HG02870 (cell line): ENCODE measurements around the gene RAPGEF1.
"Not testable (repeated sequence)": the region's sequence is repeated elsewhere in the genome, so short reads cannot be mapped to it uniquely, and the experiment has no call there.

Source experiments
- ATAC-seq: cut with Tn5 transposase; IDR thresholded peaks from one replicate; pipeline ENCODE4 v1.9.1; 2021; ENCODE audit warnings: mild to moderate bottlenecking, moderate library complexity; ENCODE audit not compliant: unreplicated experiment

RAPGEF1 gene

DNA sequence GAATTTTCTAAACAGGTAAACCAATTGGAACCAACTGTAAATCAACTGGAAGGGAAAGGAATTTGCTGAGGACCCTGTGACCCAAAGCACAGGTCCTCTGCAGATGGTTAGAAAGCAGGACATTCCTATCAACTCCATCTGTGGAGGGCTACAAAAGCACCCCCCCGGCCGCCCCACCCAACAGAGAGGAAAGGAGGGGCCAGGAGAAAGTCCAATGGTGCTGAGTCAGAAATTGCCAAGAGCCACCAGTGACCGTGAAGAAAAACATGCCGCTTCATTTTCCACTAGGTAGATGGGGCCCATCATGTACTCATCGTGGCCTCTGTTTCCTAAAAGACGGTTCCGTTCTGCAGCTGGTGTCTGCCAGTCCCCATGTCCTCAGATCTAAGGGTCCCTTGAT lies 66.3 kb downstream of the RAPGEF1 start:
- ATAC-seq: no peak

DNA sequence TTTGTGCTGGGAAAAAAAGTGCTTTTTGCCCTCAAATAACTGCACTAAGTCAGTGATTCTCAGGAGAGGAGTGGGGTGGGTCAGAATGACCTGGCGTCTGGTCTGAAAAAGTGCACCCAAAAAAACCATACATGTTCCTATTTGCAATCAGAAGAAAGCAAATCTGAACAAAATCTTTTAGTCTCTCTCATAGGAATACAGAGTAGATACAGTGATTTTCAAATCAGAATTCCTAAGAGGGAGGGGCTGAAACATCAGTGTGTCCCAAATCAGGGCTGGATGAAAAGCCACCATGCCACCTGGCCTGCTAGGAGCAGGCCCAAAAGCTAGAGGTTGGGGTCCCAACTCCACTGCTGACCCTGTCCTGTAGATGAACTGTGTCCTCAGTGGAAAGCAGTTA lies 66.8 kb downstream of the RAPGEF1 start:
- no peak for ATAC-seq

DNA sequence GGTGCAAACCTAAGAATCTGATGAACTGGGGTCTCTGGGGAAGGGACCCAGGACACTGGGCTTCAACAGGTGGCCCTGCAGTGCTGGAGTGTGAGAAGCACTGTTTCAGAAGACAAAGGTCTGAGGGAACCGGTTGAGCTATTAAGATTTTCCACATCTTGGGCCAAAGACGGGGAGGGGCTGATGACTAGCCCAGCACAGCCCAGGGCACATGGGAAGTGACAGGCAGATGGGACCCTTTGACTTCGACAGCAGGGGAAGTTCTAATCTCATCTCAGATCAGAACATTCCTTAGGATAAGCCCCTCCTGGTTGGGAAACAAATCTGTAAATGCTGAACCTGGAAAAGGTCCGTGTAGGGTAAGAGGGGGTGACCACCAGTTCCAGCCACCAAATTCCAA lies 67.4 kb downstream of the RAPGEF1 start:
- ATAC-seq: no peak

DNA sequence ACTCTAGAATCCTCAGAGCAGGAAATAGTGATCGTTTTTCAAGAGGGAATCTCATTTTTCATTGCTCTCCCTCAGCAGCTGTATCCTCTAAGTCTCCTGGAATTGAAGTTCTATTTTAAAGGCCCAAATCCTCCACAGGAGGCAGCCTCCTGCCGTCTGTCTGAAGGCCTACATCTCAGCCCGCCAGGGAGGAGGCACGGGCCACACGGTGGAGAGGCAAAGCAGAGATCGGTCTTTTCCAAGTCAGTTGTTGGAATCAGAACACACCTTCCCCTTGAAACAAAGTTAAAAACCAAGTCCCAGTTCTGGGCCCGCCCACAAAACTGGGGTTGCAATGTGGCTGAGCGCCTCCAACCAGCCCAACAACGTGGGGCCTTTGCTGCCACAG lies 68.7 kb downstream of the RAPGEF1 start:
- no peak for ATAC-seq

DNA sequence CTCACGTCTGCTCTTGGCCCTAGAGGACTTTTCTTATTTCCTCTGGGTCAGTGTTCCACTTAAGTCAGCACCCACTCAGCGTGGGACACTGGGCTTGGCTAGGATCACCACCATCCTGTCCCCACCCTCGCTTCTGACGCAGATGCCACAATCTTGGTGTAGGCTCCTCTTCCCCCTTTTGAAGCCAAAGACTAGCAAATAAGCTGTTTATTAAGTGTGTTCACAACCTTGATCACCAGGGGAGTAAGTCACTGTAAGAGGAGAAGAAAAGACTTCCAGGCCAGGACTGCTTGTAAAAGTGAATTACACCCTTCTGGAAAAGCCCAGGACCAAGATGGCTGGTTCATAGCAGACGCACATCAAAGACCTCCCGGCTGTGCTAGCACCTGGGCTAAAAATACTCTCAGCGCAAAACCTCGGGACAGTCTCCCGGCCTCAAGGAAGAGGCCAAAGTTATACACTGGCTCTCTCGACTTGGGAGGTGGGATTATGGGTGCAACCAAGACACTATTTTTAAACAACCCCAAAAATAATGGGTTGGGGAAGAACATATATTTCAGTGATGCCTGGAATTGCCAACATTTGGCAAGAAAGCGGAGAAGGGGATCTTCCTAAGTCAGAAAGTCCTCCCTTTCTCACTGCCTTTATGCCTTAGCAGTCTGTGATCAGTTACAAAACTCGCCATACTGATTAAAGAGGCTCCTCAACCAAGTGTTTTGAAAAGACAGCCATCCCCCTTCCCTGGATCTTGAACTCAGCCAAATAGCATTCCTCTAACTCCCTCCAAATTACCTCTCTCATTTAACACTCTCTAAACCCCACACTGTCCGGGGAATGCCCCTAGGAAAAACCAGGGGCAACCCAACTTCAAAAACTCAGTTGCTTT lies 69.4 kb downstream of the RAPGEF1 start:
- ATAC-seq: no peak

DNA sequence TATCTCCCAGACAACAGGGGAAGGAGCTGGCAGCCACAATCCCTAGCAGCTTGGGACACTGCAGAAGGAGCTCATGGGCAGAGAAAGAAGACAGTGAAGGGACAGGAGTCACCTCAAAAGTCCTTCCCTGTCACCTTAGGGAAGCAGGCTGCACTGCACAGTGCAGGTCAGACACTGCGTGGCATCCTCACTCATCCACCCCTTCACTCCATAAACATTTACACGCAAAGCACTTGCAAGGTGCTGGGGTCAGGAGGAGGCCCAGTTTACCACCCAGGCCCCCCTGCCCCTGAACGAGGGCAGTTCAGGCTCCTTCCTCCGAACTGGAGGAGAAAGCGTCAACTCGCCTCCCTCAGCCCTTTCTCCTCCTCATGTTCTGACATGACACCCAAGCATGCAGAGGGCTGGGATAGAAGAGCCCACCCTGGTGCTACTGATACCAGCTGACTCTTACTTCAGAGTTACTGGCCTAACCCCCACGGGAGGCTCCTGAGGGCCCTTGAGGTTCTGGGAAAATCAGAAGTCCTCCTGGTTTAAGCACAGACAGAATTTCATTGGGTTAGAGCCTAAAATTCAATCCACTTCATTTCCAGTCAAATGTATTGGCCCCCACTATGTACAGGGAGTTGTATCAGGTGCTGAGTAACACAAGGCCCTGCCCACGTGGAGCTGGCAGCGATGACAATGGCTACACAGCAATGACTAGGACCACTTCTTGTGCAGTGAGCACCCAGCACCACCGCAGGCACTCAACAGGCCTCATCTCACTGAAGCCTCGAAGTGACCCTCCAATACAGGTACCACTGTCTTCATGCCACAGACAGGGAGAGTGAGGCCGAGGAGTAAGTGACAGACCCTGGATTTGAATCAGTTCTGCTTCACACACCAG lies 70.4 kb downstream of the RAPGEF1 start:
- no peak for ATAC-seq

DNA sequence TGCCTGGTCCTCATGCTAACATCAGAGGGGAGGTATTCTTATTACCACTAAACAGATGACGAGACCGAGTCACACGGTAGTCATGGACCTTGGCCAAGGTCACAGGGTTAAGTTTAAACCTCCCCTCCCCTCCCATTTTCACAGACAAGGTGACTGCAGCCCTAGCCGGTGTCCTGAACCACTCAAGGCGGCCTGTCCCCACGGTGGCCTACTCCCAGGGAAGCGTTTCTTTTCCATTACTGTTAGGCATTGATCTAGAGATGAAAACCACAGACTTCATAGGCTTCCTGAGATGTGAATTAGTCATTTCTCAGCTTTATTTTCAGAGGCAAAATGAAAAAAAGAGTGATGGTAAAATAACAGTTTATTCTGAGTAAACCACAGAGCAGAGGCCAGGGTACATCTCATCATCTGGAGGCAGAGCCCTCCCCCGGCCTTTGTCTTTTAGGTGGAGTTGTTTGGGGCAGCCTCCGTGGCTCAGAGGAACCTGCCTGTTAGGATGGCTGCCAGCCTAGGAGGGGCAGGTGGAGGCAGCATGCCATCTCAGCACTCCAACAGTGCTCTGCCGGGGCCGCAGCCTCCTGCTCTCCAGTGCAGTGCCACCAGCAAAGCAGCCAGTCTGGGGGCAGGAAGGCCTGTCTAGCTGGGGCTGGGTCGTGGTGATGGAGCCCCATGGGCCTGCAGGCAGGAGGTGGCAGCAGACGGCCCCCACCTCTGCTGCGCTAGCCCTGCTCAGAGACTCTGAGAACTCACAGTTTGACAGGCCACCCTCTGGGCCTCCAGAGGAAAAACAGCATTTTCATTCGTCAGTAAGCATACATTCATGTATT lies 71.2 kb downstream of the RAPGEF1 start:
- peak; percentile 50 for ATAC-seq

DNA sequence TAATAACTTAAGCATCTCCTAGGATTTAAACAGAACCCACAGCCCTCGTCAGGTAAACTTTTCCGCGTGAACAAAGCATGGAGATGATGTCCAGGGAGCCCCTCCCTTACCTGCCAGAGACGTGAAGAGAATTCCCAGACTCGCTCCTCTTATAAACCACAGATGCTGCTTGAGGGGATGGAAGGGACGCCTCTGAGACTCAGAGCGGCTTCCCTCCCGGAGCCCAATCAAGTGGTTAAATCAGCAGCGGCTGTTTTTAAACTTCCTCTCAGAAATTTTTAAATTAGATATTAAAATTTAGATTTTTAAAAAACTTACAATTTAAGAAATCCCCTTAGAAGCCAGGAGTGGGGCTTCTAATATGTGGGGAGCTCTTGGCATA lies 71.8 kb downstream of the RAPGEF1 start:
- ATAC-seq: no peak

DNA sequence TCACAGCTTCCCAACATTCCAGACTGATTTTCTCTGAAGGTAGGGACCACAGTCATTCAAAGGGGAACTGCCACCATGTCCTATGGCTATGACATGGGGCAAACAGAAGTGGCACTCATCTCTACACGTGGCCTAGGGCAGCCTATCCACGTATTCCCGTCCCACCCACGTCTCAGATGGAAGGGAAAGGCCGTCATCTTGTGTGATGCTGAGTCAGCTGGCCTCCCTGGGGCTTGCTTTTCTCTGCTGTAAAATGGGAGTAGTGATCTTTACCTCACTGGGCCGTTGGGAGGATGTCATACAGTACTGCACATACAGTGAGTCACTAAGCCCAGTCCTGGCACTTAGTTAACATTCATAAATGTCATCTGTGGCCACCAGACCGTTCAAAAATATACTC lies 72.3 kb downstream of the RAPGEF1 start:
- ATAC-seq: no peak

DNA sequence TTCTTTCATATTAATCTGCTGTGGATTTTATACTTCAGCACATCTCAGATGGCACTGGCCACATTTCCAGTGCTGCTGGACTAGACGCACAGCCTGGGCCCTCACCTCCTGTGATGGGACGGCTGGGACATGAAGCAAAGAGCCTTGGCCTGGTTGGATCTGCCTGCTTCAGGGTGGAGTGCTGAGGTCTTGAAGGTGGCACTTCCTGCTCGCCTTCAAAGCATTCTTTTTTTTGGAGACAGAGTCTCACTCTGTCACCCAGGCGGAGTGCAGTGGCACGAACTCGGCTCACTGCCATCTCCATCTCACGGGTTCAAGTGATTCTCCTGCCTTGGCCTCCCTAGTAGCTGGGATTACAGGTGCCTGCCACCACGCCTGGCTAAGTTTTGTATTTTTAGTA lies 73.1 kb downstream of the RAPGEF1 start:
- ATAC-seq: no peak

DNA sequence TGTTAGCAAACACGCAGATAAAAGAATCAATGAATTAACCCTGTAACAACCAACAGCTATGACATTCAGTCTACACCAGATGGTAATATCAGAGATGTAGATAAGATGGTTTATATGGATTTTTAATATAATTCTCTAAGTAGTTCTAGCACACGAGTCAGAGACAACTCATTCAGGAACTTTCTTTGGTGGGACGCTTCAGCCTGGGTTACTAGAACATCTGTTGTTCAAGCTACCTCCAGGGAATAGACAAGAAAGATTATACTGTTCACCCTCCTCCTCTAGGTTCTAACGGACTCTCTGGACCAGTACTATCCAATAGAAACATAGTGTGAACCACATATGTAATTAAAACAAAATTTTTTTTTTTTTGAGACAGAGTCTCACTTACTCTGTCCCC lies 73.8 kb downstream of the RAPGEF1 start:
- ATAC-seq: no peak

DNA sequence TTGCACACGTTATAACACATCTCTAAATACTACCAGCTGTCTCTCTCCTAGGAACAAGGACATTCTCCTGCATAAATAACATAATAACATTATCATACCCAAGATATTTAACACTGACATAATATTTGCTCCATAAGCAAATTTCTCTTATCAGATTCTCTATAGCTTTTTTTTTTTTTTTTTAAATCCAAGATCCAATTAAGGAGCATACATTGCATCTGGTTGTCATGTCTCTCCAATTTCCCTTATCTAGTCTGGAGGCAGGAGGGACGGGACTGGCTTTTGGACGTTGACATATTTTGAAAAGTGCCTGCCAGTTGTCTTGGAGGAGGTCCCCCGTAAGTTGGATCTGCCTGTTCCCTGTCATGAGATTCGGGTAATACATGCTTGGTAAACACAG lies 76.6 kb downstream of the RAPGEF1 start:
- no peak for ATAC-seq

DNA sequence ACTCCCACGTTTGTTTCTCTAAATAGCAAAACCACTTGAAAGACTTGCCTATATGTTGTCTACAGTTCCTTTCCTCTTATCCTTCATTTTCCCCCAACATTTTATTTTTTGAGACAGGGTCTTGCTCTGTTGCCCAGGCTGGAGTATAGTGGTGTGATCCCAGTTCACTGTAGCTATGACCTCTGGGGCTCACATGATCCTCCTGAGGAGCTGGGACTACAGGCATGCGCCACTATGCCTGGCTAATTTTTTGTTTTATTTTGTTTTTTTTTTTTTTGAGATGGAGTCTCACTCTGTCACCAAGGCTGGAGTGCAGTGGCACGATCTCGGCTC lies 77.6 kb downstream of the RAPGEF1 start:
- ATAC-seq: not testable (repeated sequence)

DNA sequence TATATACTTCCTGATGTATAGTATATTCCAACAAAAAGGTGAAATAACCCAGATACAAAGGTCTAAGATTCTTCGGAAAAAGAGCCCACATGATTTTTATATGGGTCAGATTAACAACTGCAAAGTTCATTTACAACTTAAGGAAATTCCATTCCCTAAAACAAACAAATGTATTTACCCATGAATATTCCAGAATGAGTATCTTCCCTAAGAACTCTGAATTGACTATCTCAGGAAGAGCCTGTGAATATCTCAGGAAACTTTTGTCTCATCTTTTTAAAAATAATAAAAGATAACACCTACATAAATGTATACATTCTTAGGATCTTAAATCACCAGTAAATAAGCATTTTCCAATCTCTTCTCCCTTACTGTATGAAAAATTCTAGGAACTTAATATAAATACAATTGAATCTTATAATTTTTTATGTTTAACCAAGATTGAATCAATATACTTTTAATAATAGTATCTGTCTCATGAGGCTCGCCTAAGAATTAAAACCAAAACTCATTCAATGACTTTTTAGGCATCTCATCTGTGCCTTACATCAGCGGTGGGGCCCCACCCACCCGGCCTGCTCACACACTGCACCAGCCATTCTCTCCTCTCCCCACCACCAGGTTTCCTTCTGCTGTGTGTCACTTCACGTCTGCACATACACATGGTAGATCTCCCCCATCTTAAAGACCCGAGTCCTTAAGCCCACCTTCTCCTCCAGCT lies 78.1 kb downstream of the RAPGEF1 start:
- no peak for ATAC-seq

DNA sequence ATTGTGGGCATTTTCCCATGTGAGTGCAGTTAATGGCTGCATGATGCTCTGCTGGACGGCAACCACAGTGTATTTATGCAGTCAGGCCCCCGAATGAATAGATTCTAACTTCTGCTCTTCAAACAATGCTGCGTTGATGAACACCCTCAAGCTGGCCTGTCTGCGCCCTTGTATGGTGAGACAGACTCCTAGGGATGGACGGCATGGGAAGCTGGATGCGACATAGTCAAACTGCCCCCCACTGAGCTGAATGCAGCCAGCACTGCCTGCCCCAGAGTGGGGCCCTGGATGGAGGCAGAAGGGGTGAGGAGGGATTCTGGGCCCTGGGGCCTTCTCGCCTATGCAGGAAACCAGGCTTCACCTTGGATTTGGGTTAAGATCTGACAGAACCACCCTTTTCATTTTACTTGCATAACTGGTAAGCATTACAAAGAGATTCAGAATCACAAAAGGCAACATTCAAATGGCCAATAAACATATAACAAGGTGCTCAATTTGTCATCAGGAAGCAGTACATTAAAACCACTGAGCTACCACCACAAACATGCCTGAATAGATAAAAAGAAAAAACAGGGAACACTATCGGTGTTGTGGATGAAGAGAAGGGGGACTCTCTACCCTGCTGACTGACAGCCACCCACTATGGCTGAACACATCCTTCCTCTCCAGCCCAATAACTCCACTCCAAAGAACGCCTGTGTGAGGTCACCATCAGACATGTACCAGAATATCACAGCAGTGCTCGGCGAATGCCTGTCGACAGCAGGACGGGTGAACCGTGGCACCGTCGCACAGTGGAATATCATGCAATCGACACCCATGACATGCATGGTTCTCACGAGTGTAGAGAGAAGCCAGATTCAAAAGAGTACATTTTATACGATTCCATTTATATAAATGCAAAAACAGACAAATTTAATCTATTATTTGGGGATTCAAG lies 79.1 kb downstream of the RAPGEF1 start:
- no peak for ATAC-seq

DNA sequence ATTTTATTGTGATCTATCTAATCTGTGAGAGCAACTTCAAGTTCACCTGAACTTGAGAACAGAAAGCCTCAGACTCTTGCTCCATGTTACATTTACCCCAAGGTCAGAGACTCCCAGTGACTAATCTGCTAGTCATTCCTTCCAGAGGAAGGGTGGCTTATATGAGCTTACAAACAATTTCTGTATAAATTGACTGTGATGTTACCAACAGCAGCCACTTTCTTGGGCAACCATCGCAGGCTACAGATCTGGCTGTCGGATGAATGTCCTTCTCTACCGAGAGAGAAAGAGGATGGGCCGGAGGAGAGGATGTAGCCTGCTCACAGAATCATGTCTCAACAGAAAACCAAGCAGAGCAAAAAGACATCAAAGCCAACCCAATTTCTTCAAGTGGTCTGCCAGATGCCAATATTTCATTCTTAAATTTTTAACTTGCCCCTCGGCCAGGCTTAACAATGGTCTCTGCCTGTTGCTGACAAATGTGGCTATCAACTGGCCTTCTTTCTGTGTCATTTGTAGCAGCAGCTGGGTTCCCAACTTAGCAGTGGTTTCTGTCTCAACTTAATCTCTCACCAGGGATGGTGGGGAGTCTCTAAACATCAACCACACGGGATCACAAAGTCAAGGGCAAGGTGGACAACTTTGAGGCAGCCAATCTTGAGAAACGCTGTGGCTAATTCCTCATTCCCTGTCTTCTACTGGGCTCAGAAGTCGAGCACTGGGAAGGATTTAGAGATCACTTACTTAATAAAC lies 81.3 kb downstream of the RAPGEF1 start:
- ATAC-seq: no peak

DNA sequence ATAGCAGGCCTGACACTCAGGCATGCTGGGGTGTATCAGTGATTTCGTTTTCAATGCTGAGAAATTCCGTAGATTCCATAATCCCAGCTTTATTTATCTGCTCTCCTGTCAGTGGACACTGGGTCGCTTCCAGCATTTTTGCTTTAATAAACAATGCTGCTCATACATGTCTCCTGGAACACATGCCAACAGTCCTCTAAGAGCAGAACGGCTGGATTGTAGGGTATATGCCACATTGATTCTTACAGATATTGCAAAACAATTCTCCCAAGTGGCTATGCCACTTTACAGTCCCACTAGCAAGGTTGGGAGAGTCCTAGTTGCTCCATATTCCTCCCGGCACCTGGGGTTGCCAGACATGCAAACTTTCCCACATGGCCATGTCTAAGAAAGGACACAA lies 81.9 kb downstream of the RAPGEF1 start:
- no peak for ATAC-seq

DNA sequence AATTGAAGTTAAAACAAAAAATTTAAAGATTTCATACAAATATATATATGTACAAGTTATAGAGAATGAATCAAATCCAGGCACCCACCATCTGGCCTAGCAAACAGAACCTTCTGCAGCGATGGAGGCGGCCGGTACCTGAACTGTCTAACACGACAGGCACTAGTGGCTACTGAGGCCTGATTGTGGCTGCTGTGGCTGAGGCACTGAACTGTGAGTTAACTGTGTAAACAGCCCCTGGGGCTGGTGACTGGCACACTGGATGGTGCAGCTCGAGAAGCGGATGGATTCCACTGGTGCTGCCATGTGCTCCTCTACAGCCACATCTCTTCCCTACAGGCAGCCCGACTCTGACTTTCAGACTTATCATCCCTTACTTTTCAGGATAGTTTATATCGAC lies 82.4 kb downstream of the RAPGEF1 start:
- ATAC-seq: no peak

DNA sequence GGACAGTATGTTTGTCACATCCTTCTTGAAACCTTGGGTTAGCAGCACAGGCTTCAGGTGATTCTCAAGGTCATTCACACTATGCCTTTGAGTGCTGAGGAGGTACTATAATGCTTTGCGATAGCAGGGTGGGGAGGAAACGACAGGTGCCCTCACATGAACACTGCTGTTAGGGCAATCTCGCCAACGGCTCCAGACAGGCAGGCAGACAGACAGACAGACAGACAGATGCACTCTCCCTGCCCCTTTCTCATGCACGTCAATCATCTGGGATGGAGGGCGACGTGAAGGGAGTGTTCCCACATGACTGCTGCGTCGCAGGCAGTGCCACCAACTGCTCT lies 82.9 kb downstream of the RAPGEF1 start:
- peak; percentile 23 for ATAC-seq
